Stomach (tissue), 4 donors: ENCODE results near the gene TPO.

Experiments used
- CTCF ChIP-seq, 7 experiments: fragments of 450-650 bp in 4 of 7; fragments of 200-600 bp in 3 of 7; sonication (generic) in 3 of 7; IDR thresholded peaks; one replicate each; pipeline ENCODE4 v1.5.1; 2016 to 2019; ENCODE audit warnings: antibody characterized with exemption in 7 of 7, control low read depth in 2 of 7, mild to moderate bottlenecking in 1 of 7
- POLR2A ChIP-seq, 4 donors: fragments of 450-650 bp; IDR thresholded peaks; one replicate each; pipeline ENCODE4 v1.6.1; 2016; ENCODE audit warnings: antibody characterized with exemption in 4 of 4, control low read depth in 2 of 4, mild to moderate bottlenecking in 1 of 4, moderate library complexity in 1 of 4

GRCh38 chr2:1448009-1448408 lies 34.7 kb downstream of the TPO start:
- TF ChIP-seq CTCF (IDR thresholded peaks at IDR 0.05) = no peak
- TF ChIP-seq POLR2A (IDR thresholded peaks at IDR 0.05) = no peak
